ENCODE measurements around the gene LRRC8B. TPM values are rescaled to one million over a fixed set of nuclear protein-coding genes. Genes with fewer than 3 reads are reported as not detected.
A peak's percentile ranks its signal among the peaks of the same experiment; 100 is the strongest.

The LRRC8B gene
- total and polyA plus RNA-seq, 2 experiments from 2014 or later = 4.6 to 5.1 TPM

GRCh38 chr1:89630048-89630447, 105.4 kb downstream of the LRRC8B start:
- Histone ChIP-seq H3K36me3 (replicated peaks; ENCODE audit: insufficient read depth, low read depth) (no peaks in the 10 kb centered on the region), H2AFZ (no peak overlapping the region), H3K4me3 (no peak overlapping the region), H4K20me1 (ENCODE audit: insufficient read depth, poor library complexity, severe bottlenecking) (no peaks in the 10 kb centered on the region), H3K9me3 (ENCODE audit: low read depth) (no peaks in the 10 kb centered on the region), H3K27ac (no peak overlapping the region), H3K9me2 (replicated peaks; ENCODE audit: insufficient read depth) (no peaks in the 10 kb centered on the region), H3K4me1 (ENCODE audit: insufficient read depth) (peaks cover 4% of the 10 kb centered on the region), H3K4me2 (no peak overlapping the region), H3K27me3 (peaks cover 3% of the 10 kb centered on the region), H3K79me2 (no peaks in the 10 kb centered on the region)
- DNase-seq (ENCODE audit: low spot score) = no peak
- WGBS (ENCODE audit: low lambda C conversion rate, missing lambda C conversion rate) = 98% methylated on average over 3 of the region's 3 CpGs
- TF ChIP-seq CTCF (IDR thresholded peaks at IDR 0.05; ENCODE audit: poor library complexity) = no peak
- no peak for TF ChIP-seq EZH2phosphoT487 (IDR thresholded peaks at IDR 0.05; ENCODE audit: low read depth, severe bottlenecking, unreplicated experiment)
- no peak for TF ChIP-seq EZH2 (IDR thresholded peaks at IDR 0.05; ENCODE audit: borderline replicate concordance)

GRCh38 chr1:89631816-89632656, 107.4 kb downstream of the LRRC8B start:
- Histone ChIP-seq H2AFZ (peak overlapping the region; percentile 83), H3K36me3 (replicated peaks; ENCODE audit: insufficient read depth, low read depth) (no peaks in the 10 kb centered on the region)
- TF ChIP-seq CTCF (IDR thresholded peaks at IDR 0.05; ENCODE audit: poor library complexity) = no peak
- no peak for TF ChIP-seq EZH2 (IDR thresholded peaks at IDR 0.05; ENCODE audit: borderline replicate concordance)
- no peak for TF ChIP-seq EZH2phosphoT487 (IDR thresholded peaks at IDR 0.05; ENCODE audit: low read depth, severe bottlenecking, unreplicated experiment)

GRCh38 chr1:89632657-89633247, 108.1 kb downstream of the LRRC8B start, which contains the start of gene LRRC8C:
LRRC8C (plus strand) TSS chr1:89633120; CDS start chr1:89686474, 53,354 bp downstream.
- Histone ChIP-seq H3K36me3 (replicated peaks; ENCODE audit: insufficient read depth, low read depth) (no peaks in the 10 kb centered on the region), H3K27me3 (peaks cover 10% of the 10 kb centered on the region), H3K4me2 (peak within 1 kb of the TSS; percentile 98), H3K4me1 (ENCODE audit: insufficient read depth) (peaks cover 4% of the 10 kb centered on the region), H3K4me3 (peak within 1 kb of the TSS; percentile 80), H2AFZ (peak within 1 kb of the TSS; percentile 85), H3K27ac (peak within 1 kb of the TSS; percentile 53), H4K20me1 (ENCODE audit: insufficient read depth, poor library complexity, severe bottlenecking) (no peaks in the 10 kb centered on the region), H3K9me3 (ENCODE audit: low read depth) (no peaks in the 10 kb centered on the region), H3K9me2 (replicated peaks; ENCODE audit: insufficient read depth) (no peaks in the 10 kb centered on the region), H3K79me2 (no peaks in the 10 kb centered on the region)
- peak; percentile 88 for DNase-seq (ENCODE audit: low spot score)
- TF ChIP-seq CTCF (IDR thresholded peaks at IDR 0.05; ENCODE audit: poor library complexity) (peak; percentile 39), EZH2 (IDR thresholded peaks at IDR 0.05; ENCODE audit: borderline replicate concordance) (no peak), EZH2phosphoT487 (IDR thresholded peaks at IDR 0.05; ENCODE audit: low read depth, severe bottlenecking, unreplicated experiment) (no peak)
- WGBS (ENCODE audit: low lambda C conversion rate, missing lambda C conversion rate) = under 1% methylated on average over 37 of the region's 76 CpGs

More at GRCh38 chr1:89631816-89632656, 107.4 kb downstream of the LRRC8B start:
- Histone ChIP-seq H3K4me2 (peak overlapping the region; percentile 98), H3K27ac (peak overlapping the region; percentile 46), H3K9me3 (ENCODE audit: low read depth) (no peaks in the 10 kb centered on the region), H3K27me3 (peaks cover 9% of the 10 kb centered on the region), H3K4me3 (peak overlapping the region; percentile 80), H3K4me1 (ENCODE audit: insufficient read depth) (peaks cover 4% of the 10 kb centered on the region), H3K9me2 (replicated peaks; ENCODE audit: insufficient read depth) (no peaks in the 10 kb centered on the region), H4K20me1 (ENCODE audit: insufficient read depth, poor library complexity, severe bottlenecking) (no peaks in the 10 kb centered on the region), H3K79me2 (no peaks in the 10 kb centered on the region)
- DNase-seq (ENCODE audit: low spot score) = peak; percentile 19
- 28% methylated on average over 19 of the region's 19 CpGs for WGBS (ENCODE audit: low lambda C conversion rate, missing lambda C conversion rate)

Data from hepatocyte (in vitro differentiated cells).